Measurements from ENCODE around the gene PRPH. TPM values are rescaled to one million over a fixed set of nuclear protein-coding genes. Genes with fewer than 3 reads are reported as not detected.

PRPH gene
- total and polyA plus RNA-seq, 2 donors (not counting 1 experiment from before 2014, with no cell fraction given) = not detected

GRCh38 chr12:49294086-49294803 lies 702 bp upstream of the PRPH start:
- H3K9me3 ChIP-seq (ENCODE audit: control extremely low read depth in 1 of 3, control insufficient read depth in 2 of 3, insufficient read depth in 1 of 3, low read length in 2 of 3) = peaks cover 0 to 18% (median 0%) of the 10 kb centered on the region in 3 donors
- no peak overlapping the region for H3K27ac ChIP-seq (ENCODE audit: low read length in 2 of 2)
- CTCF ChIA-PET = interaction anchor here (0.5 to 13.4 kb wide), 9 partner anchors 18 to 440 kb away, joined by 3 to 125 read pairs (median 6); partner anchors contain the start of genes C1QL4, DNAJC22 and TROAP
- 40% methylated on average over 1 of the region's 8 CpGs for WGBS (ENCODE audit: insufficient coverage)
- H4K20me1 ChIP-seq (ENCODE audit: control insufficient read depth, insufficient read depth, low read length, poor library complexity, severe bottlenecking) = no peaks in the 10 kb centered on the region
- Mint-ChIP-seq H3K9me3 (ENCODE audit: insufficient read depth) (no peaks in the 10 kb centered on the region), H3K4me1 (peaks cover 27% of the 10 kb centered on the region), H3K27ac (no peak overlapping the region), H3K27me3 (peaks cover 46% of the 10 kb centered on the region), H3K4me3 (no peak overlapping the region)
- intact Hi-C loops (cut with micrococcal nuclease) = no loop called here
- no peaks in the 10 kb centered on the region for H3K79me2 ChIP-seq (ENCODE audit: control insufficient read depth, insufficient read depth, low read length)
- no peaks in the 10 kb centered on the region for H3K36me3 ChIP-seq (replicated peaks in 1 of 2; ENCODE audit: control extremely low read depth in 1 of 2, control insufficient read depth in 1 of 2, extremely low read depth in 1 of 2, insufficient read depth in 2 of 2, low read length in 1 of 2)
- H3K4me1 ChIP-seq (ENCODE audit: control insufficient read depth in 2 of 2, insufficient read depth in 2 of 2, low read length in 2 of 2) = peaks cover 30 to 40% of the 10 kb centered on the region in 2 donors
- no peak for TF ChIP-seq EZH2 (IDR thresholded peaks at IDR 0.05; ENCODE audit: borderline replicate concordance, insufficient read depth, low read depth, low read length, poor library complexity, severe bottlenecking)
- TF ChIP-seq CTCF (IDR thresholded peaks at IDR 0.05) = no peak
- POLR2A ChIA-PET = interaction anchor here (0.6 kb wide), 1 partner anchor 39 kb away, joined by 3 read pairs; no protein-coding TSS in a partner anchor
- H3K27me3 ChIP-seq (replicated peaks in 1 of 4; ENCODE audit: control extremely low read depth in 1 of 4, control insufficient read depth in 3 of 4, insufficient read depth in 4 of 4, low read length in 3 of 4) = peaks cover 0 to 61% (median 33%) of the 10 kb centered on the region in 4 experiments
- H2AFZ ChIP-seq (ENCODE audit: insufficient read depth, low read depth, low read length, poor library complexity, severe bottlenecking) = no peak overlapping the region
- DNase-seq (no peak), ATAC-seq (ENCODE audit: low read depth) (no peak)
- H3K4me2 ChIP-seq (replicated peaks; ENCODE audit: low read depth, low read length, poor library complexity, severe bottlenecking) = no peak overlapping the region
- H3K4me3 ChIP-seq (ENCODE audit: control extremely low read depth in 1 of 5, extremely low read depth in 1 of 5, insufficient read depth in 1 of 5, low read depth in 2 of 5, low read length in 4 of 5) = no peak overlapping the region
- H3K9ac ChIP-seq (ENCODE audit: low read length) = no peak overlapping the region

GRCh38 chr12:49294804-49295081 lies 204 bp upstream of the PRPH start:
- Histone ChIP-seq H3K9me3 (ENCODE audit: control extremely low read depth in 1 of 3, control insufficient read depth in 2 of 3, insufficient read depth in 1 of 3, low read length in 2 of 3) (peaks cover 0 to 18% (median 0%) of the 10 kb centered on the region in 3 donors), H3K4me3 (ENCODE audit: control extremely low read depth in 1 of 5, extremely low read depth in 1 of 5, insufficient read depth in 1 of 5, low read depth in 2 of 5, low read length in 4 of 5) (no peak overlapping the region), H3K27me3 (replicated peaks in 1 of 4; ENCODE audit: control extremely low read depth in 1 of 4, control insufficient read depth in 3 of 4, insufficient read depth in 4 of 4, low read length in 3 of 4) (peaks cover 0 to 59% (median 33%) of the 10 kb centered on the region in 4 experiments), H3K4me2 (replicated peaks; ENCODE audit: low read depth, low read length, poor library complexity, severe bottlenecking) (peak overlapping the region; percentile 49), H3K36me3 (replicated peaks in 1 of 2; ENCODE audit: control extremely low read depth in 1 of 2, control insufficient read depth in 1 of 2, extremely low read depth in 1 of 2, insufficient read depth in 2 of 2, low read length in 1 of 2) (no peaks in the 10 kb centered on the region), H3K27ac (ENCODE audit: low read length in 2 of 2) (no peak overlapping the region), H2AFZ (ENCODE audit: insufficient read depth, low read depth, low read length, poor library complexity, severe bottlenecking) (no peak overlapping the region), H3K4me1 (ENCODE audit: control insufficient read depth in 2 of 2, insufficient read depth in 2 of 2, low read length in 2 of 2) (peaks cover 30 to 40% of the 10 kb centered on the region in 2 donors), H3K9ac (ENCODE audit: low read length) (no peak overlapping the region), H3K79me2 (ENCODE audit: control insufficient read depth, insufficient read depth, low read length) (no peaks in the 10 kb centered on the region), H4K20me1 (ENCODE audit: control insufficient read depth, insufficient read depth, low read length, poor library complexity, severe bottlenecking) (no peaks in the 10 kb centered on the region)
- no peaks in the 10 kb centered on the region for H3K9me3 Mint-ChIP-seq (ENCODE audit: insufficient read depth)
- H3K27me3 Mint-ChIP-seq = peaks cover 46% of the 10 kb centered on the region
- 20% methylated on average over 1 of the region's 5 CpGs for WGBS (ENCODE audit: insufficient coverage)
- POLR2A ChIA-PET = interaction anchor here (0.6 kb wide), 2 partner anchors 38 to 57 kb away, joined by 3 to 4 read pairs; no protein-coding TSS in a partner anchor
- ATAC-seq (ENCODE audit: low read depth) = no peak
- H3K27ac Mint-ChIP-seq = no peak overlapping the region
- intact Hi-C loops (cut with micrococcal nuclease) = no loop called here
- no peak for DNase-seq
- CTCF ChIA-PET = interaction anchor here (0.8 to 13.4 kb wide), 10 partner anchors 18 to 219 kb away, joined by 3 to 125 read pairs (median 7); partner anchors contain the start of genes C1QL4, DNAJC22 and TROAP
- H3K4me1 Mint-ChIP-seq = peaks cover 27% of the 10 kb centered on the region
- TF ChIP-seq EZH2 (IDR thresholded peaks at IDR 0.05; ENCODE audit: borderline replicate concordance, insufficient read depth, low read depth, low read length, poor library complexity, severe bottlenecking) (no peak), CTCF (IDR thresholded peaks at IDR 0.05) (no peak)
- no peak overlapping the region for H3K4me3 Mint-ChIP-seq
